HEK293 (cell line): ENCODE results near the gene NAA80.

Experiments used
- CTCF ChIP-seq: fragments of 450-650 bp; formaldehyde crosslinking; IDR thresholded peaks from 2 replicates; pipeline ENCODE4 v1.5.1; 2016; ENCODE audit warnings: missing biosample characterization, missing genetic modification characterization
- ZBTB20 ChIP-seq: fragments of 450-650 bp; formaldehyde crosslinking; IDR thresholded peaks from 2 replicates; pipeline ENCODE4 v1.5.1; 2016; ENCODE audit warnings: missing biosample characterization, missing genetic modification characterization
- ZBTB26 ChIP-seq: fragments of 450-650 bp; formaldehyde crosslinking; optimal IDR thresholded peaks from 2 replicates; pipeline ENCODE3; 2016; ENCODE audit warnings: missing biosample characterization, mild to moderate bottlenecking, missing genetic modification characterization
- ZNF221 ChIP-seq: fragments of 450-650 bp; formaldehyde crosslinking; IDR thresholded peaks from 2 replicates; pipeline ENCODE4 v1.5.1; 2017; ENCODE audit warnings: missing biosample characterization, missing genetic modification characterization, borderline replicate concordance
- ZNF776 ChIP-seq: fragments of 450-650 bp; formaldehyde crosslinking; IDR thresholded peaks from 2 replicates; pipeline ENCODE4 v1.5.0; 2017; ENCODE audit warnings: missing biosample characterization, missing genetic modification characterization, borderline replicate concordance

GRCh38 chr3:50345008-50345407 lies 45.8 kb upstream of the NAA80 start:
- no peak for TF ChIP-seq ZBTB26 (tag by site-specific recombination)
- TF ChIP-seq CTCF (tag by site-specific recombination): no peak
- no peak for TF ChIP-seq ZBTB20
- no peak for TF ChIP-seq ZNF221
- TF ChIP-seq ZNF776 (tag by site-specific recombination): no peak
